Stimulated activated memory B cell treated with anti-CD40 and anti-IgM and Interleukin-4, amounts not matched to agents 10 μg/mL and 1 μg/mL and 100 μg/mL, for 72 hours (primary cell): Measurements from ENCODE around the gene MAN1C1.

Source experiments
- ATAC-seq: fragments of 150-1000 bp; cut with Tn5 transposase; 2 replicates; pipeline ENCODE4 v1.10.0; 2021
- H3K27ac Mint-ChIP-seq: one replicate; pipeline ENCODE4 v1.8.0; 2022; ENCODE audit warnings: mild to moderate bottlenecking, mixed read lengths
- H3K27me3 Mint-ChIP-seq: one replicate; pipeline ENCODE4 v1.8.0; 2022; ENCODE audit warnings: mixed read lengths
- H3K36me3 Mint-ChIP-seq: one replicate; pipeline ENCODE4 v1.8.0; 2022; ENCODE audit warnings: mixed read lengths
- H3K4me1 Mint-ChIP-seq: one replicate; pipeline ENCODE4 v1.8.0; 2022; ENCODE audit warnings: mixed read lengths
- H3K4me3 Mint-ChIP-seq: one replicate; pipeline ENCODE4 v1.8.0; 2022; ENCODE audit warnings: mild to moderate bottlenecking, moderate library complexity, mixed read lengths
- H3K9me3 Mint-ChIP-seq: one replicate; pipeline ENCODE4 v1.8.0; 2022; ENCODE audit warnings: mixed read lengths

MAN1C1 gene

DNA sequence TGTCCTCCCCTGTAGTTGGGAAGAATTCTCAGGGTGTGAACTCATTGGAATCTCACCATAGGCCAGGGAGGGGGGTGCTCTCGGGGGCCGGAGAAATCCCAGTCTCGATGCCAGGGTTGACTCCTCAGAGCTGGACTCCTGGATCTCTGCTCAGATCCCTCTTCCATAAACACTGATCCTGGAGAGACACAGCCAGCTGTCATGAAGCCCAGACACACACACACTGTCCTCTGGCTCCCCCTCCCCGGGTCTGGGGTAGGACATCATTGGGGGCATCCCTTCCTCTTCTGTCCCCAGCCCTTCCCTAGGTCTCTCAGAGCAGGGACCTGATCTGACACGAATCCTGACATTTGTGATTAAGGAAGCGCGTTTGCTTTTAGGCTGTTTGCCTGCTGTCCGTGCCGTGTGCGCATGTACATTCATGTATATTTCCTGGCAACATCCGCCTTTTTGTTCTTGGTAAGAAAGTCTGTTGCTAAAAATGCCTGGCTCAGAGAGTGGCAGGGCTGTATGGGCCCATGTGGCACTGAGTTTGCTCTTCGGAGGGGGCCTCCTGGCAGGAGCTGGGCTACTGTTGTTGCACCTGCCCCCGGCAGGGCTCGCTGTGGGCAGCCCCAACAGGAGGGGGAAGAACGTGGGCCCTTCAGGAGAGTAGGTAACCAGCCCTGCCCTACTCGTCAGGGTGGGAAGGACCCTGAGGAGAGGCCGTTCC, 138.0 kb downstream of the MAN1C1 start:
- Mint-ChIP-seq H3K27ac (no peak overlapping the region), H3K27me3 (peaks cover 84% of the 10 kb centered on the region), H3K36me3 (no peaks in the 10 kb centered on the region), H3K4me1 (peaks cover 12% of the 10 kb centered on the region), H3K4me3 (no peak overlapping the region), H3K9me3 (no peaks in the 10 kb centered on the region)
- ATAC-seq = peak; percentile 42

GRCh38 chr1:25755475-25756125, 139.0 kb downstream of the MAN1C1 start:
- Mint-ChIP-seq H3K36me3 (no peaks in the 10 kb centered on the region), H3K27ac (no peak overlapping the region), H3K9me3 (no peaks in the 10 kb centered on the region), H3K4me3 (no peak overlapping the region), H3K4me1 (peaks cover 12% of the 10 kb centered on the region), H3K27me3 (peaks cover 82% of the 10 kb centered on the region)
- ATAC-seq = no peak

- H3K9me3 Mint-ChIP-seq = no peaks in the 10 kb centered on the region
- peaks cover 80% of the 10 kb centered on the region for H3K27me3 Mint-ChIP-seq
- no peak for ATAC-seq
- no peak overlapping the region for H3K27ac Mint-ChIP-seq
- no peaks in the 10 kb centered on the region for H3K36me3 Mint-ChIP-seq
- H3K4me3 Mint-ChIP-seq = no peak overlapping the region
- H3K4me1 Mint-ChIP-seq = peaks cover 12% of the 10 kb centered on the region
Measured at GRCh38 chr1:25756215-25756614, 139.6 kb downstream of the MAN1C1 start.

DNA sequence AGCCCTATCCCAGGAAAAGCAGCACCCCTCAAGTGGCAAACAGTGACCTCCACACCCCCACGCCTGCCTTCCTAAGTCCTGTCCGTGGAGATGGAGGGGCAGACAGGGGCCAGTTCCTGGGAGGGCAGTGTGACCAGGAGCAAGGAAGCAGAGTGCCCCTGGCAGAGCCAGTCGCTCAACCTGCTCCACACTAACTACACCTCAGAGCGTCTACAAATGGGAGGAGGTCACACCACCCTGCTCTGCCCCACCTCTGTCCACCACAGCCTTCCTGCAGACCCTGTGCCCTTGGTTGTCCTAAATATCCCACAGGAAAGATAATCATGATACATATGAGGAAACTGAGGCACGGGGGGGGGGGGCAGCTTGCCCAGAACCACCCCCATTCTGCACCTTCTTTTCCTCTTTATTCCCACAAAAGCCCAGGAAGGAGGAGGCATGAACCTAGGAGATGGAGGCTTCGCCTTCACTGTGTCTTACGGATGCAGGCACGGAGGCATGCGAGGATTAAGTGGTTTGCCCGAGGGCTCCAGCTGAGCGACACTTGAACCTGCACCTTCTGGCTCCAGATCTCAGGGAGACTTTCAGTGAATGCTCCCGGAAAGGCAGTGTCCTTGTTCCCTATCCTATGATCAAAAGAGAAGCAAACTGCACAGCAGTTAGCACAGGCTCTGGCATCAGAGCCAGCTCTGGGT, 140.7 kb downstream of the MAN1C1 start:
- Mint-ChIP-seq H3K27ac (no peak overlapping the region), H3K27me3 (peaks cover 69% of the 10 kb centered on the region), H3K4me1 (peaks cover 12% of the 10 kb centered on the region), H3K36me3 (no peaks in the 10 kb centered on the region), H3K9me3 (no peaks in the 10 kb centered on the region), H3K4me3 (no peak overlapping the region)
- ATAC-seq = no peak

DNA sequence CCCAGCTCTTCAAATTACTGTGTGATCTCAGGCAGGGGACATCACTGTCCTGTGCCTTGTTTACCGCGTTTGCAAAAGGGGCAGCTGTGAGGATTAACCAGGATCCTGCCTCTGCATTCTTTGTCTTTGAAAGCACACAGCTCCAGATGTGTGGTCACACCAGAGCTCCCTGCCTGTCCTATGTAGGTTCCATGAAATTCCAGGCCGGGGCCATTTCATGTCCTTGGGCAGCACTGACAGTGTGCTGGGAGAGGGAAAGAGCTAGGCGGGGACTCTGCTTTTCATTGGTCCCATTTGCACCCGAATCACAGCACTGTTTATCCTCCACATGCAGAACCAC, 141.2 kb downstream of the MAN1C1 start:
- no peaks in the 10 kb centered on the region for H3K36me3 Mint-ChIP-seq
- H3K4me3 Mint-ChIP-seq = no peak overlapping the region
- no peak overlapping the region for H3K27ac Mint-ChIP-seq
- H3K4me1 Mint-ChIP-seq = peaks cover 12% of the 10 kb centered on the region
- ATAC-seq = no peak
- H3K9me3 Mint-ChIP-seq = no peaks in the 10 kb centered on the region
- peaks cover 65% of the 10 kb centered on the region for H3K27me3 Mint-ChIP-seq

DNA sequence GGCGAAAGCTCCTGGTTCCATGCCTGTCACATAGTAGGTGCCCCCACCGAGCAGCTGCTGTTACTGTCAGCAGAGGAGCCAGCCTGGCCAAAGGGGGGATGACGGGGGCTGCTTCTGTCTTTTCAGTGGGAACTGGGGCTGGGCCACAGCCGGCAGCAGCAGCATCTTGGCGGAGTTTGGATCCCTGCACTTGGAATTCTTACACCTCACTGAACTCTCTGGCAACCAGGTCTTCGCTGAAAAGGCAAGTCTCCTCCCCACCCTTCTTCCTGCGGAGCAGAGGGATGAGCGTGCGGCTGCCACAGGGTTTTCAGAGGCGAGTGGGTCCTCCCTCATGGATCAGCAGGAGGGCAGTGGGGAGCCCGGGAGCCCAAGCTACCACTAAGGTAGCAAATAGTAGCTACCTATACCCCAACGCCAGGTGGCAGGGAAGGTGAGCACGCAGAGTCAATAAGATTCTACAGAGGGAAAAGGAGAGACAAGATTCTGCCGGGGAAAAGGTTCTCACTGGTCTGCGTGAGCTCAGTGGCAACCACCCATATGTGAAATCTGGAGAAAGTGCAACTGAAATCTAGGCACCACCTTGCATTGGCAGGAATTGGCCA, 142.0 kb downstream of the MAN1C1 start:
- Mint-ChIP-seq H3K36me3 (no peaks in the 10 kb centered on the region), H3K4me1 (peaks cover 12% of the 10 kb centered on the region), H3K27ac (no peak overlapping the region), H3K27me3 (peaks cover 57% of the 10 kb centered on the region), H3K4me3 (no peak overlapping the region), H3K9me3 (no peaks in the 10 kb centered on the region)
- ATAC-seq = no peak

GRCh38 chr1:25760122-25760719, 143.6 kb downstream of the MAN1C1 start:
- Mint-ChIP-seq H3K27me3 (peaks cover 41% of the 10 kb centered on the region), H3K36me3 (no peaks in the 10 kb centered on the region), H3K9me3 (no peaks in the 10 kb centered on the region), H3K4me3 (no peak overlapping the region), H3K4me1 (peaks cover 6% of the 10 kb centered on the region), H3K27ac (no peak overlapping the region)
- no peak for ATAC-seq

DNA sequence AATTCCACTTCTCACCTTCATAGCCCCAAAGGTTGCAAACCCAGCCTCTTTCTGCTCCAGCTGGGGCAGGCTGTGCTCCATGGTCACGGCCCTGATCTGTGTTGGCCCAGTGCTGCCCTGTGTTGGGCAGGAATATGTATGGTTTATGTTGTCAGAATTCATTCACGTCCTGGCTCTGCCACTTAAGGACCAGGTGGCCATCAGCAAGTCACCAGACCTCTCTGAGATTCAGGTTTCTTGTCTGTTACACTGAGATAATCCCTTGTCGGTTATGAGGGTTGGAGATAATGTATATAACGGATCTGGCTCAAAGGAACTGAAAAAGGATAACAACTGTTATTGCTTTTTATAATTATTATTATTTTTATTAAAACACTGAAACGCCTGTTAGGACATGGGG, 144.3 kb downstream of the MAN1C1 start:
- peaks cover 6% of the 10 kb centered on the region for H3K4me1 Mint-ChIP-seq

DNA sequence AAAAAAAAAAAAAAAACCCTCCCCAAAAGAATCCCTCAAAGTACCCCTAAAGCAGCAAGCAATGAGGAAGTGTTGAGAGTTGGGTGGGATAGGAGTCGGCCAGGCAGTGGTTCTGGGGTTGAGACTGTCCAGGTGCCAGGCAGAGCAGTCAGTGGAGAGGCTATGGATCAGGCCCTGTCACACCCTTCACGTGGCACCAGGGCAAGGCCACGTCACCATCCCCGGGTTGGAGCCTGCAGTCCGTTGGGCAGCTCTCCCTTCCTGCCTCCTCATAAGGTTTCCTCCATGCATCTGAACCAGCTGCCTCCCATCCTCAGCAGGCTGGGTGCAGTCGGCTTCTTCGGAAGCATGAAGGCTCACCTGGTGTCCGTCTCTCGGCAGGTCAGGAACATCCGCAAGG, 146.9 kb downstream of the MAN1C1 start:
- Mint-ChIP-seq H3K36me3 (no peaks in the 10 kb centered on the region), H3K4me1 (no peaks in the 10 kb centered on the region), H3K9me3 (no peaks in the 10 kb centered on the region), H3K27me3 (peaks cover 23% of the 10 kb centered on the region), H3K27ac (no peak overlapping the region), H3K4me3 (no peak overlapping the region)
- no peak for ATAC-seq

More for the DNA sequence above, 144.3 kb downstream of the MAN1C1 start:
- ATAC-seq = no peak
- no peak overlapping the region for H3K4me3 Mint-ChIP-seq
- H3K9me3 Mint-ChIP-seq = no peaks in the 10 kb centered on the region
- no peaks in the 10 kb centered on the region for H3K36me3 Mint-ChIP-seq
- no peak overlapping the region for H3K27ac Mint-ChIP-seq
- H3K27me3 Mint-ChIP-seq = peaks cover 41% of the 10 kb centered on the region

DNA sequence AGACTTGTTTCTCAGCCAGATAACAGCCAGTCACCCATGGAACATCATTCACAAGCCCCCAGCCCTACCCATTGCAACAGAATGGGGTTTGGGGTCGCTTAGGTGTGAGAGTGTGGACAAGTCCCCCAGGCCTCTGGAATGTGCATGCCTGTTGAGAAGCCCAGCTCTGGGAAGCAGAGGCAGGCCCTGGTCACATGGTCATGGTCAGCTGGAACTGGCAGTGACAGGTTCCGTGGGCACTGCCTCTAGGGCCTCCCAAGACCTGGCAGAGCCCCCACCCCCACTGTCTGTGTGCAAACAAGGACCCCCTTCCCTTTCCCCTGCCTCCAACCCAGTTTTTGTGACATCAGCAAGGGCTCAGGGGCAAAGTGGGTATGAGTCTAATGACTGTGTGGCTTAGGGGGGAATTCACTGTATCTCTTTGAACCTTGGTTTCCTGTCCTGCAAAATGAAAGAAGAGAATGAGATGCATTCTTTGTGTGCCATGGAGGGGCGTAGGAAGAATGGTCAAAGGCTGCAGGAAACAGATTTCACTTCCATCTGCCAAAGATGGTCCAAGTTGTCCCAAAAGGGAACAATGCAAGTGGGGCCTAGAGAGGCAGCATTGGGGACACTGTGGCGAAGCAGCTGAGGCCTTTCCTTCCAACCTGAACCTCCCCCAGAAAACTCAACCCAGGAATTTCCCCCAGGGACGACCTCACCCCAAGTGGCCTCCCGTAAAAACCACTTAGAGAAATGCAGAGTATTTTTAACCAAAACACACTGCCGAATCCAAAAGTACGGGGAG, 148.7 kb downstream of the MAN1C1 start:
- Mint-ChIP-seq H3K36me3 (no peaks in the 10 kb centered on the region), H3K9me3 (no peaks in the 10 kb centered on the region), H3K27ac (no peak overlapping the region), H3K4me1 (peaks cover 3% of the 10 kb centered on the region), H3K27me3 (peaks cover 28% of the 10 kb centered on the region), H3K4me3 (no peak overlapping the region)
- ATAC-seq = no peak

DNA sequence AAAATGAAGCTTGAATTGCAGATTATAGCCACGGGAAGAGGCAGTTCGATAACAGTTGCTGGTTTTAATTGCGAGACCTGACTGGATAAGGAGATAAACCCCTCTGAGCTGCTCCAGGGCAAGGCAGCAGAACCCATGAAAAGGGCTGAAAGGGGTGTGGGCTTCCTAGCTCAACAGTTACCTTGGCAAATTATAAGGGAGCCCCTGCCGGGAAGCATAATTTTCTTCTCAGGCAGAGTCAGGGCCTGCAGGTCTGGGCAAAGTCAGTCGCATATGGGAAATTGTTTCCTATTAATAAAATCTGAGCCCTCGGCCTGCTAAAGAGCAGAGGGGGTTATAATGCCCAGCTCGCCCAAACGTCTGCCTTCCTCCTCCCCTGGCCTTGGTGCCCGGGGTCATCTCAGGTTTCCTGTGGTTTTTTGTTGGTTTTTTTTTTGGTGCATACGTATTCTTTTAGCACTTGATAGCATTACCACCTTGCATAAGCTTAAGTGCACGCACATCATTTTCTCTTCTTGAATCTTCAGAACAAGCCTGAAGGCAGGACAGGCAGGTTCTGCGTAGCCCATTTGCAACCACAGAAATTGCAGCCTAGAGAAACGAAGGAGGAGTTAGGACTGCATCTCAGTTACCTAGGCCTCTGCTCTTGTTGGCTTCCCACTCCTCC, 149.5 kb downstream of the MAN1C1 start:
- ATAC-seq = no peak
- Mint-ChIP-seq H3K4me1 (peaks cover 10% of the 10 kb centered on the region), H3K27me3 (peaks cover 29% of the 10 kb centered on the region), H3K36me3 (no peaks in the 10 kb centered on the region), H3K9me3 (no peaks in the 10 kb centered on the region), H3K27ac (no peak overlapping the region), H3K4me3 (no peak overlapping the region)

DNA sequence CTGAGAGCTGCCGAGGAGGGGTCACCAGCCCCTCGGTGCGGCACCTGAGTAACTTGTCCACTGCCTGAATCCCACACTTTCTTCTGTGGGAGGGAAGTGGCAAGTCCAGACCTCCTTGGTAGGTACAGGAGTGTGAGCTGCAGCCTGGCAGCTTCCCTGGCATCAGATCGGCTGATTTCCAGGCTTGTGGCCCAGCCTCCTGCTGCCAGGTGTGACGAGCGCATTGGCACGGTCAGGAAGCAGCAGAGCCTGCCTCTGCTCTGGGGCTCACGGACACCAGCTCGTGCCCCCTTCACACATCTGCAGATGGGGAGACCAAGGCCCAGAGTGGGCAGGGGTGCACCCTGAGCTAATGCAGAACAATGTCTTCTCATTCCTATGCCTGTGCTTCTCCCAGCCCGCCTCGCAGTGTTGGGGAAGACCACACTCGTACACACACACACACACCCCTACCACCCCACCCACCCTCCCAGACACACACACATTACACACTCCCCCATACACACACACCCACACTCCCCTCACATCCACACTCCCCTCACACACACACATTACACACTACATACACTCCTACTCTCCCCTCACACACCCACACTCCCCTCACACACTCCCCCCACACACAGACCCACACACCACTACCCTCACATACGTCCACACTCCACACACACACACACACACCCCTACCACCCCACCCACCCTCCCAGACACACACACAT, 150.3 kb downstream of the MAN1C1 start:
- no peak overlapping the region for H3K4me3 Mint-ChIP-seq
- no peak for ATAC-seq
- H3K9me3 Mint-ChIP-seq = no peaks in the 10 kb centered on the region
- H3K36me3 Mint-ChIP-seq = no peaks in the 10 kb centered on the region
- peaks cover 37% of the 10 kb centered on the region for H3K27me3 Mint-ChIP-seq
- no peak overlapping the region for H3K27ac Mint-ChIP-seq
- H3K4me1 Mint-ChIP-seq = peaks cover 18% of the 10 kb centered on the region

GRCh38 chr1:25767437-25767770, 150.8 kb downstream of the MAN1C1 start:
- Mint-ChIP-seq H3K9me3 (no peaks in the 10 kb centered on the region), H3K36me3 (no peaks in the 10 kb centered on the region), H3K27ac (no peak overlapping the region), H3K27me3 (peaks cover 42% of the 10 kb centered on the region), H3K4me1 (peaks cover 21% of the 10 kb centered on the region), H3K4me3 (no peak overlapping the region)
- no peak for ATAC-seq

DNA sequence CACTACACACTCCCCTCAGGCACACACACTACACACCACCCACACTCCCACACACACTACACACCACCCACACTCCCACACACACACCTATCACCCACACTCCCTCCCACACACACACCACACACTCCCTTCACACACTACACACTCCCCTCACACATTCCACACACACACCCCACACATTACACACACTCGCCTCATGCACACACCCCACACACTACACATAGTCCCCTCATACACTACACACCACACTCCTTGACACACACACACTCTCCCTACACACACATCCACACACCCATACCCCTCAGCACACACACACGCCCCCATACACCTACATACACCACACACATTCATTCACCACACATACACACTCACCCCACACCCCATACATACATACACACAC, 152.4 kb downstream of the MAN1C1 start:
- Mint-ChIP-seq H3K9me3 (no peaks in the 10 kb centered on the region), H3K27me3 (peaks cover 51% of the 10 kb centered on the region), H3K4me3 (no peak overlapping the region), H3K36me3 (no peaks in the 10 kb centered on the region), H3K4me1 (peaks cover 24% of the 10 kb centered on the region), H3K27ac (no peak overlapping the region)
- ATAC-seq = no peak
